H9 (cell line): ENCODE results near the gene SLC25A12. TPM values are rescaled to one million over a fixed set of nuclear protein-coding genes. Genes with fewer than 3 reads are reported as not detected.

Experiments used
- DNase-seq: peaks from one replicate; pipeline ENCODE4 v3.0.0-alpha.2; 2017
- H2AFZ ChIP-seq: one replicate; pipeline ENCODE4 v1.6.1; 2013; ENCODE audit warnings: mild to moderate bottlenecking, low read length, control low read depth, moderate library complexity
- H2AK5ac ChIP-seq: 2 replicates; pipeline ENCODE4 v1.6.1; 2013; ENCODE audit warnings: low read length, control low read depth, mixed read lengths; ENCODE audit not compliant: insufficient read length
- H2BK120ac ChIP-seq: one replicate; pipeline ENCODE4 v1.6.1; 2013; ENCODE audit warnings: low read depth, mild to moderate bottlenecking, low read length, control low read depth, inconsistent platforms; ENCODE audit not compliant: poor library complexity, severe bottlenecking
- H2BK12ac ChIP-seq: 2 replicates; pipeline ENCODE4 v1.6.1; 2013; ENCODE audit warnings: low read length, control low read depth, mixed read lengths, low read depth; ENCODE audit not compliant: insufficient read length
- H2BK15ac ChIP-seq: 2 replicates; pipeline ENCODE4 v1.6.1; 2013; ENCODE audit warnings: low read depth, low read length, control low read depth
- H2BK20ac ChIP-seq: one replicate; pipeline ENCODE4 v1.6.1; 2013; ENCODE audit warnings: low read depth, mild to moderate bottlenecking, low read length, control low read depth, inconsistent platforms; ENCODE audit not compliant: poor library complexity, severe bottlenecking
- H2BK5ac ChIP-seq: 2 replicates; pipeline ENCODE4 v1.6.1; 2013; ENCODE audit warnings: low read length, control low read depth, mixed read lengths; ENCODE audit not compliant: insufficient read length
- H3K14ac ChIP-seq: 2 replicates; pipeline ENCODE4 v1.6.1; 2013; ENCODE audit warnings: low read length, control low read depth; ENCODE audit not compliant: insufficient read depth
- H3K18ac ChIP-seq: 2 replicates; pipeline ENCODE4 v1.6.1; 2013; ENCODE audit warnings: low read depth, mild to moderate bottlenecking, mixed read lengths, low read length, control low read depth; ENCODE audit not compliant: insufficient read length
- H3K23ac ChIP-seq: 2 replicates; pipeline ENCODE4 v1.6.1; 2013; ENCODE audit warnings: low read length, control low read depth, mixed read lengths, low read depth; ENCODE audit not compliant: insufficient read length
- H3K23me2 ChIP-seq: 2 replicates; pipeline ENCODE4 v1.6.1; 2013; ENCODE audit warnings: low read depth, mild to moderate bottlenecking, mixed read lengths, low read length, control low read depth; ENCODE audit not compliant: insufficient read length, poor library complexity, severe bottlenecking
- H3K27ac ChIP-seq: 2 replicates; pipeline ENCODE4 v1.5.1; 2013; ENCODE audit warnings: low read length, control low read depth, mixed read lengths, low read depth; ENCODE audit not compliant: insufficient read length
- H3K27me3 ChIP-seq: 2 replicates; pipeline ENCODE4 v1.6.1; 2013; ENCODE audit warnings: low read length, control low read depth, inconsistent platforms; ENCODE audit not compliant: insufficient read depth
- H3K4ac ChIP-seq: 2 replicates; pipeline ENCODE4 v1.6.1; 2013; ENCODE audit warnings: low read depth, mild to moderate bottlenecking, control low read depth, inconsistent platforms, low read length, moderate library complexity
- H3K4me1 ChIP-seq: 2 replicates; pipeline ENCODE4 v1.6.1; 2013; ENCODE audit warnings: low read length, control low read depth, inconsistent platforms; ENCODE audit not compliant: insufficient read depth
- H3K4me2 ChIP-seq: 2 replicates; pipeline ENCODE4 v1.6.1; 2013; ENCODE audit warnings: low read length, control low read depth, mixed read lengths; ENCODE audit not compliant: insufficient read length, insufficient read depth
- H3K56ac ChIP-seq: 2 replicates; pipeline ENCODE4 v1.6.1; 2013; ENCODE audit warnings: low read depth, mild to moderate bottlenecking, mixed read lengths, low read length, control low read depth; ENCODE audit not compliant: insufficient read length
- H3K79me1 ChIP-seq: 2 replicates; pipeline ENCODE4 v1.6.1; 2013; ENCODE audit warnings: low read depth, mild to moderate bottlenecking, moderate library complexity, low read length, control low read depth, inconsistent platforms; ENCODE audit not compliant: insufficient read depth, poor library complexity, severe bottlenecking
- H3K79me2 ChIP-seq: 2 replicates; pipeline ENCODE4 v1.6.1; 2013; ENCODE audit warnings: low read length, control low read depth, inconsistent platforms; ENCODE audit not compliant: insufficient read depth
- H3K9ac ChIP-seq: 2 replicates; pipeline ENCODE4 v1.6.1; 2013; ENCODE audit warnings: low read length, control low read depth, mixed read lengths; ENCODE audit not compliant: insufficient read length; ENCODE audit errors: extremely low read depth
- H3K9me3 ChIP-seq: one replicate; pipeline ENCODE4 v1.6.1; 2013; ENCODE audit warnings: low read depth, low read length, inconsistent platforms; ENCODE audit not compliant: control insufficient read depth
- H3T11ph ChIP-seq: one replicate; pipeline ENCODE4 v1.6.1; 2013; ENCODE audit warnings: mild to moderate bottlenecking, low read length, control low read depth, inconsistent platforms
- H4K20me1 ChIP-seq: one replicate; pipeline ENCODE4 v1.6.1; 2013; ENCODE audit not compliant: control insufficient read depth, insufficient read length, insufficient read depth
- H4K5ac ChIP-seq: 2 replicates; pipeline ENCODE4 v1.6.1; 2013; ENCODE audit warnings: low read depth, mild to moderate bottlenecking, mixed read lengths, low read length, control low read depth; ENCODE audit not compliant: insufficient read length
- H4K8ac ChIP-seq: replicated peaks from 2 replicates; pipeline ENCODE4 v1.6.1; 2013; ENCODE audit warnings: low read length, control low read depth, mixed read lengths, low read depth; ENCODE audit not compliant: insufficient read length
- H4K91ac ChIP-seq: 2 replicates; pipeline ENCODE4 v1.6.1; 2013; ENCODE audit warnings: low read depth, mild to moderate bottlenecking, moderate library complexity, mixed read lengths, low read length, control low read depth; ENCODE audit not compliant: insufficient read length
- H3K27ac Mint-ChIP-seq, 3 experiments: 2 replicates in 2 of 3; 3 replicates in 1 of 3; pipeline ENCODE4 v1.8.0; 2020 to 2021; ENCODE audit warnings: mixed read lengths in 3 of 3, mild to moderate bottlenecking in 1 of 3, moderate library complexity in 1 of 3
- H3K27me3 Mint-ChIP-seq: 2 replicates; pipeline ENCODE4 v1.8.0; 2021; ENCODE audit warnings: low read depth, mild to moderate bottlenecking, moderate library complexity, mixed read lengths
- H3K36me3 Mint-ChIP-seq, 3 experiments: 2 replicates in 2 of 3; 3 replicates in 1 of 3; pipeline ENCODE4 v1.8.0; 2020 to 2021; ENCODE audit warnings: low read depth in 3 of 3, mixed read lengths in 3 of 3; ENCODE audit not compliant: insufficient read depth in 1 of 3
- H3K4me1 Mint-ChIP-seq, 2 experiments: 2 replicates each; pipeline ENCODE4 v1.8.0; 2020; ENCODE audit warnings: mixed read lengths in 2 of 2
- H3K4me3 Mint-ChIP-seq, 2 experiments: 2 replicates in 1 of 2; 3 replicates in 1 of 2; pipeline ENCODE4 v1.8.0; 2020 to 2021; ENCODE audit warnings: mild to moderate bottlenecking in 2 of 2, mixed read lengths in 2 of 2, moderate library complexity in 1 of 2
- H3K9me3 Mint-ChIP-seq, 2 experiments: 2 replicates in 1 of 2; 3 replicates in 1 of 2; pipeline ENCODE4 v1.8.0; 2020; ENCODE audit warnings: mild to moderate bottlenecking in 2 of 2, mixed read lengths in 2 of 2, moderate library complexity in 1 of 2
- total RNA-seq: library from RNA; stranded (reverse); gene quantifications from 2 replicates; pipeline ENCODE4 v1.2.1, GENCODE V29; 2021
- TF ChIP-seq, protein P1 (sequence below): fragments of 200-600 bp; sonication (generic); conservative IDR thresholded peaks from 3 replicates; pipeline ENCODE4 v1.8.0; 2021; ENCODE audit warnings: antibody characterized with exemption, mild to moderate bottlenecking

SLC25A12 gene
- total RNA-seq, 1 experiment from 2014 or later: 10.1 TPM

DNA sequence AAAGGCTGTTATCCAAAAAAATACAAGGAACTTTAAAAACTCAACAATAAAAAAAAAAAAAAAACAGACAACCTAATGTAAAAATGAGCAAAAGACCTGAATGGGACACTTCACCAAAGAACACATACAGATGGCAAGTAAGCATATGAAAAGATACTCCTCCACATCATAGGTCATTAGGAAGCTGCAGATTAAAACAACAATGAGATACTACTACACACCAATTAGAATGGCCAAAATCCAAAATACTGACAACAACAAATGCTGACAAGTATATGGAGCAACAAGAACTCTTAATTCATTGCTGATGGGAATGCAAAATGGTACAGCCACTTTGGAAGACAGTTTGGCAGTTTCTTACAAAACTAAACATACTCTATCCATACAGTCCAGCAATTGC lies 122.6 kb downstream of the SLC25A12 start:
- Histone ChIP-seq H3K9me3 (no peaks in the 10 kb centered on the region), H2BK5ac (no peak overlapping the region), H2BK20ac (no peak overlapping the region), H3K4ac (no peak overlapping the region), H3K79me2 (no peaks in the 10 kb centered on the region), H3K23me2 (no peaks in the 10 kb centered on the region), H2AFZ (no peak overlapping the region), H3K27ac (no peak overlapping the region), H2BK15ac (no peak overlapping the region), H2AK5ac (no peak overlapping the region), H3K27me3 (no peaks in the 10 kb centered on the region), H3K79me1 (no peaks in the 10 kb centered on the region), H2BK12ac (no peak overlapping the region), H4K5ac (no peak overlapping the region), H3T11ph (no peak overlapping the region), H3K56ac (no peak overlapping the region), H3K4me2 (no peak overlapping the region), H3K18ac (no peak overlapping the region), H3K4me1 (no peaks in the 10 kb centered on the region), H2BK120ac (no peak overlapping the region), H3K14ac (no peak overlapping the region), H4K91ac (no peak overlapping the region), H4K8ac (no peak overlapping the region), H4K20me1 (no peaks in the 10 kb centered on the region), H3K23ac (no peak overlapping the region), H3K9ac (no peak overlapping the region)
- TF ChIP-seq, protein P1, sequence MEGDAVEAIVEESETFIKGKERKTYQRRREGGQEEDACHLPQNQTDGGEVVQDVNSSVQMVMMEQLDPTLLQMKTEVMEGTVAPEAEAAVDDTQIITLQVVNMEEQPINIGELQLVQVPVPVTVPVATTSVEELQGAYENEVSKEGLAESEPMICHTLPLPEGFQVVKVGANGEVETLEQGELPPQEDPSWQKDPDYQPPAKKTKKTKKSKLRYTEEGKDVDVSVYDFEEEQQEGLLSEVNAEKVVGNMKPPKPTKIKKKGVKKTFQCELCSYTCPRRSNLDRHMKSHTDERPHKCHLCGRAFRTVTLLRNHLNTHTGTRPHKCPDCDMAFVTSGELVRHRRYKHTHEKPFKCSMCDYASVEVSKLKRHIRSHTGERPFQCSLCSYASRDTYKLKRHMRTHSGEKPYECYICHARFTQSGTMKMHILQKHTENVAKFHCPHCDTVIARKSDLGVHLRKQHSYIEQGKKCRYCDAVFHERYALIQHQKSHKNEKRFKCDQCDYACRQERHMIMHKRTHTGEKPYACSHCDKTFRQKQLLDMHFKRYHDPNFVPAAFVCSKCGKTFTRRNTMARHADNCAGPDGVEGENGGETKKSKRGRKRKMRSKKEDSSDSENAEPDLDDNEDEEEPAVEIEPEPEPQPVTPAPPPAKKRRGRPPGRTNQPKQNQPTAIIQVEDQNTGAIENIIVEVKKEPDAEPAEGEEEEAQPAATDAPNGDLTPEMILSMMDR: no peak
- Mint-ChIP-seq H3K36me3 (peaks cover 23 to 52% (median 34%) of the 10 kb centered on the region in 3 experiments), H3K27me3 (peaks cover 3% of the 10 kb centered on the region; the same call in 1 of the 2 replicates), H3K4me3 (no peak overlapping the region), H3K27ac (no peak overlapping the region), H3K4me1 (no peaks in the 10 kb centered on the region), H3K9me3 (peaks cover 39 to 50% of the 10 kb centered on the region in 2 experiments)
- DNase-seq: no peak
